GM13977 (cell line): ENCODE measurements around the gene C21orf91.

Experiments
- DNase-seq: peaks from one replicate; pipeline ENCODE4 v3.0.0; 2012; ENCODE audit warnings: low spot score
- CTCF ChIP-seq: IDR thresholded peaks from 2 replicates; pipeline ENCODE4 v1.5.1; 2012; ENCODE audit warnings: mild to moderate bottlenecking, control low read depth; ENCODE audit not compliant: insufficient read depth; ENCODE audit errors: extremely low read depth, missing control alignments
- in situ Hi-C: fragments of 300-500 bp; cut with MboI; formaldehyde crosslinking; loops from one replicate; pipeline ENCODE4 v1.12.0; 2022; ENCODE audit warnings: low sequenced_read_pairs, low pct_unique_long_range_greater_than_20kb, mixed read lengths, inconsistent platforms; ENCODE audit not compliant: unreplicated experiment

C21orf91 gene

DNA sequence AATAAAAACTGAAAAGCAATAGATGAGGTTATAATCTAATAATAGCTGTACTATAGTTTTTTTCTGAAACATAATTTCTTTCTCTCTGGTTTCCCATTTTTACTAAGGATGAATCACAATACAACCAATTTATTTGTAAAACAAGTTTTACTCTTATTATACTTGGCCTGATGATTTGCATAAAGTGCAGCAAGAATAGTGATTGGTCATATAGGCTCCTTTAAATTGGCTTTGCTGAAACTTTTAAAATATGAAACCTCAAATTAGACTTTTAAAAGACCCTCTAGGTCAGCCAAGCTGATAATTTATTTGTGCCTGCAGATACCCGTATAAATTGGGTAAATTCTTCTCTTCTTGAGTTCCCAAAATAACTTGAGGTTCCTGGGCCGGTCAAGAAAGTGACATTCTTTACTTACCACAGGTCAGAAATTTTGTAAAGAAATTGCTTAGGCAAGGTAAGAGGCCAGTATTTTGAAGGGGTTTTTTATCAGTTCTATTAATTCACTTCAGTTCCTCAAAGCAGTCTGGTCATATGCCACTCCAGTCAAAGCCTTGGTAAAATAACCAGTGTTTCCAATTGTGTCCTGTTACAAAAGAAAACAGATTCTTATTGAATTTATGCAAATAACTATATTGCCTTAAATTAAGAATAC lies 76.1 kb downstream of the C21orf91 start:
- no peak for DNase-seq
- in situ Hi-C loops: no loop called here
- TF ChIP-seq CTCF: no peak

DNA sequence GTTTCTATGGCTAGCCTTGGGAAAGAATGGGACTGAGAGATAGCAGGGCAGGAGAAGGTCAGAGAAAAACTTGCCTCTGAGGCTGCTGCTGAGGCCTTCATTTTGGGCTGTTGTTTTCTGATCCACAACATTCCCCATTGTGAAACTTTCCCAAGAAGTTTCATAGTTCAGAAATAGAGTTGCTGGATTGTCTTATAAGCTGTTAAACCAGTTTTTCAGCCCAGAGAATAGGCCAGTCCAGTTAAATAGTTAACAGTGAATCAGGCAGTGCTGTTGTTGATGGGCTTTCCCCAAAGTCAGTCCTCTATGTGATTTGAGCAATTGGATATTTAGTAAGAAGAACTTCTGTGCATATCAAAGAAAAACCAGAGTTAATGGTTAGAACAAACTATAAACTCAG lies 77.0 kb downstream of the C21orf91 start:
- no peak for TF ChIP-seq CTCF
- no peak for DNase-seq
- in situ Hi-C loops: no loop called here
